Erythroblast (primary cell): Measurements from ENCODE around the gene IGHMBP2.

Experiments
- GATA1 ChIP-seq: IDR thresholded peaks from 2 replicates; pipeline ENCODE4 v1.6.1; 2011; ENCODE audit warnings: low read depth, mild to moderate bottlenecking, control low read depth, low read length, moderate library complexity
- POLR2A ChIP-seq: IDR thresholded peaks from 2 replicates; pipeline ENCODE4 v1.6.1; 2011; ENCODE audit warnings: mild to moderate bottlenecking, low read length

DNA sequence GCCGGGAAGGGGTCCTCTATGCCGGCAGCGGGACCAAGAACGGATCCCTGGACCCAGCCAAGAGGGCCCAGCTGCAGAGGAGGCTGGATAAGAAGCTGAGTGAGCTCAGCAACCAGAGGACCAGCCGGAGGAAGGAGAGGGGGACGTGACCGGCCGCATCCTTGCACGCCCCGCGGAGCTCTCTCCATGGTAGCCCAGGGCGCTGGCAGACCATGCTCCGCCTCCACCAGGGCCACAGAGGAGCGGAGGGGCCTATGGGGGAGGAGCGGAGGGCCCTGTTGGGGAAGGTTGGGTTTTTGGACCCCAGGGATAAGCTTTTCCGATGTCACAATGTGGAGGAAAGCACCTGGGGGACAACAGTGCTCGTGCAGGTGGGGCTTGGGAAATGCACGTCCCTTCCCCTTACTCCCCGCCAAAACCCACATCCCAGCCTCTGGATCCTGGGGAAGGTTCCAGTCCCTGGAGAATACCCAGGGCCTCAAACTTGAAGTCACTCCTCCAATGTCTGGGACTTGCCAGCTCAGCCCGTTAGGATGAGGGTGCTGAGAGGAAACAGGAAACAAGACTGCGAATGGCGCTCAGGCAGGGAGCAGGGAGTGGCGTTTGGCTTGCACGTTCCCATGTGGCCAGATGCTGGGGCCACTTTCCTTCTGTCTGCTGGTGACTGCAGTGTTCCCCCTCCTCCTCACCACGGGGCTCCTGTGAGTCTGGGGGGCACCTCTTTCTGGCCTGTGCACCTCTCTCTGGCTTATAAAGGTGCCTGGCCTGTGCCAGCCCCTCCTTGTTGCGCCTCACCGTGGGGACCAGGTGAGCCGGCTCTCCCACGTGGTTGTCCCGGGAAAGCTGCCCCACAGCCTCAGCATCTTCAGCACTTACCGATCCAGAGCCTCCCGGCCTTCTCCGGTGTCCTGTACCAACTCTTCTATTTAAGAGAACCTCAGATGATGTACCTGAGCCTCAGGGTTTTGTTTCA, 36.2 kb downstream of the IGHMBP2 start:
- no peak for TF ChIP-seq POLR2A
- TF ChIP-seq GATA1, result no peak
